ENCODE data around the gene ZEB1. TPM values are rescaled to one million over a fixed set of nuclear protein-coding genes. Genes with fewer than 3 reads are reported as not detected.
A peak's percentile ranks its signal among the peaks of the same experiment; 100 is the strongest.

Gene ZEB1
- total and polyA plus RNA-seq, 2 donors = 17.8 to 71.5 TPM

DNA sequence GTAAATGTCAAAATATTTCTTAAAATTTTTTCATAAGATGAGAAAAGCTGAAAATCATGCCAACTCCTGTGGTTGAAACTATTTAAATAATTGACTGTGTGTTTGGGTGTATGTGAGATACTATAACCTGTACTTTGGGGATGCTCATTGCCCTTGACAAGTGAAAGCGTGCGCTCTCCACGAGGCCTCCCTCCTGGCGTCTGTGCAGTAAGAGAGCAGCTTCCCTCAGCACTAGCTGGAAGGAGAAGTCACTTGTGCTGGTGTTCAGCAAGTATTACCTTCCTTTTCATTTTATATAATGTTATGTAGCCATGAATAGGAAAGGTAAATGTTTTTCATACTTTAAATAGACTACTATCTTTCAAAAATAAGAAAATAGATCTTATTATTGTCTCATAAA lies 118.9 kb downstream of the ZEB1 start:
- Histone ChIP-seq H3K9me3 (ENCODE audit: control insufficient read depth in 2 of 2, insufficient read depth in 1 of 2, low read length in 1 of 2) (no peaks in the 10 kb centered on the region), H3K36me3 (ENCODE audit: control insufficient read depth in 2 of 2, insufficient read depth in 2 of 2, low read length in 1 of 2) (peaks cover 3 to 5% of the 10 kb centered on the region in 2 donors), H3K27ac (ENCODE audit: low read depth in 1 of 2, low read length in 1 of 2) (no peak overlapping the region), H3K4me3 (ENCODE audit: low read length in 2 of 2) (no peak overlapping the region), H3K4me1 (ENCODE audit: control insufficient read depth in 2 of 2, insufficient read depth in 2 of 2, low read length in 2 of 2) (no peaks in the 10 kb centered on the region), H3K27me3 (ENCODE audit: control insufficient read depth in 2 of 2, insufficient read depth in 1 of 2, low read length in 1 of 2) (no peaks in the 10 kb centered on the region)
- 98% methylated on average over 4 of the region's 4 CpGs for WGBS
- no peak for DNase-seq (ENCODE audit: low read depth in 6 of 9, low spot score in 9 of 9)

DNA sequence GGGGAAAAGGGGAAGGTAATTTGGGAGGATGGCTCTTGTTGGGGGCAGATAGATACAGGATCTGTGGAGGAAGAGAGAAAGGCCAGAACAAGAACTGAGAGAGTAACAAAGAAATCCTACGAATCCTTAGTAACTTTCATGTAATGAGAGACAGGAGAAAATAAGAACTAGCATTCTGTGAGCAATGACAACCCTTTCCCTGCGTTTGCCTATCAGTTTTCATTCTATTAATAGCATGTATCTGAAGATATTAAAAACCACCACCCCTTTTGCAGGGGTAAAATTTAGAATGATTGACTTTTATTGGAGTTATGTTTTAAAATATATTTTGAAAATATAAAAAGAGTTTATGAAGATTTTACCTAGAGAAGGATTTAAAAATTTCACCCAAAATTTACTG lies 132.8 kb downstream of the ZEB1 start:
- peaks cover 0 to 3% of the 10 kb centered on the region in 2 donors for H3K9me3 ChIP-seq (ENCODE audit: control insufficient read depth in 2 of 2, insufficient read depth in 1 of 2, low read length in 1 of 2)
- H3K36me3 ChIP-seq (ENCODE audit: control insufficient read depth in 2 of 2, insufficient read depth in 2 of 2, low read length in 1 of 2) = no peaks in the 10 kb centered on the region
- H3K27ac ChIP-seq (ENCODE audit: low read depth in 1 of 2, low read length in 1 of 2) = no peak overlapping the region
- no peaks in the 10 kb centered on the region for H3K4me1 ChIP-seq (ENCODE audit: control insufficient read depth in 2 of 2, insufficient read depth in 2 of 2, low read length in 2 of 2)
- H3K4me3 ChIP-seq (ENCODE audit: low read length in 2 of 2) = no peak overlapping the region
- no peaks in the 10 kb centered on the region for H3K27me3 ChIP-seq (ENCODE audit: control insufficient read depth in 2 of 2, insufficient read depth in 1 of 2, low read length in 1 of 2)
- 91% methylated on average over 2 of the region's 2 CpGs for WGBS
- DNase-seq (ENCODE audit: low read depth in 6 of 9, low spot score in 9 of 9) = no peak

DNA sequence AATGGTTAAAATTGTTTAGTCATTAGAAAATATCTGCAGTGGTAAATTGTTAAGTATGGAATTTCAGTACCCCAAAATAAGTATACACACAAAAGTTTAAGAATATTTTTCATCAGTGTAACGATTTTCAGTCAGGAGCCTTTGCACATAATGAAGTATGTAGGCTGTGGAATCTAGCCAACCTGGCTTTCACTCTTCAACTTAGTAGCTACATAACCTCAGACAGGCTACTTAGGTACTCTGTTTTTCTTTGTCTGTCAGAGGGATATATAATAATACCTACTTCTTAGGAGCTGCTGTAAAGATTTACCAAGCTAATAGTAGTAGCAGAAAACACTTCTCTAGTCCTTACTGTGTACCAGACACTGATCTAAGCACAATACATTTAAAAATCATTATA lies 137.5 kb downstream of the ZEB1 start:
- 99% methylated on average over 1 of the region's 1 CpG for whole genome bisulfite sequencing
- Histone ChIP-seq H3K36me3 (ENCODE audit: control insufficient read depth in 2 of 2, insufficient read depth in 2 of 2, low read length in 1 of 2) (peaks cover 0 to 5% of the 10 kb centered on the region in 2 donors), H3K4me1 (ENCODE audit: control insufficient read depth in 2 of 2, insufficient read depth in 2 of 2, low read length in 2 of 2) (no peaks in the 10 kb centered on the region), H3K27ac (ENCODE audit: low read depth in 1 of 2, low read length in 1 of 2) (no peak overlapping the region), H3K9me3 (ENCODE audit: control insufficient read depth in 2 of 2, insufficient read depth in 1 of 2, low read length in 1 of 2) (no peaks in the 10 kb centered on the region), H3K4me3 (ENCODE audit: low read length in 2 of 2) (no peak overlapping the region), H3K27me3 (ENCODE audit: control insufficient read depth in 2 of 2, insufficient read depth in 1 of 2, low read length in 1 of 2) (no peaks in the 10 kb centered on the region)
- no peak for DNase-seq (ENCODE audit: low read depth in 6 of 9, low spot score in 9 of 9)

DNA sequence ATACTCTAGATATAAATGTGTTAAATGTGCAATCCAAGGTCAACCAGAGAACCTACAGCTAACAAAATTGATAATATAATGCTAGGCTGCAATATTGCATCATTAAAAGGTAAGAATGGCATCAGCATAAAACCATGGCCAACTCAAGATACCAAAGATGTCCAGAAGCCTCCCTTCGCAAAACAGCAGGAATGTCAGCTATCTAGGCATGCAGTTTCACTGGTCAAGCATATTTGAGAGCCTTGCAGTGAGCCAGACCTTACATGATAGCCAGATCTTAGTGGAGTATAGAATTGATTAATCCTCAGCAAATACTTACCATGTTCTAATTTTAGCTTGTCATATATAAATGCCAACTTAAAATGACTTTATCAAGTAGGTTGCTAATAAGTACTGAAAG lies 138.8 kb downstream of the ZEB1 start:
- H3K9me3 ChIP-seq (ENCODE audit: control insufficient read depth in 2 of 2, insufficient read depth in 1 of 2, low read length in 1 of 2) = no peaks in the 10 kb centered on the region
- no peak overlapping the region for H3K4me3 ChIP-seq (ENCODE audit: low read length in 2 of 2)
- no peaks in the 10 kb centered on the region for H3K4me1 ChIP-seq (ENCODE audit: control insufficient read depth in 2 of 2, insufficient read depth in 2 of 2, low read length in 2 of 2)
- 99% methylated on average over 1 of the region's 1 CpG for WGBS
- no peaks in the 10 kb centered on the region for H3K27me3 ChIP-seq (ENCODE audit: control insufficient read depth in 2 of 2, insufficient read depth in 1 of 2, low read length in 1 of 2)
- peaks cover 11 to 19% of the 10 kb centered on the region in 2 donors for H3K36me3 ChIP-seq (ENCODE audit: control insufficient read depth in 2 of 2, insufficient read depth in 2 of 2, low read length in 1 of 2)
- no peak for DNase-seq (ENCODE audit: low read depth in 6 of 9, low spot score in 9 of 9)
- H3K27ac ChIP-seq (ENCODE audit: low read depth in 1 of 2, low read length in 1 of 2) = no peak overlapping the region

DNA sequence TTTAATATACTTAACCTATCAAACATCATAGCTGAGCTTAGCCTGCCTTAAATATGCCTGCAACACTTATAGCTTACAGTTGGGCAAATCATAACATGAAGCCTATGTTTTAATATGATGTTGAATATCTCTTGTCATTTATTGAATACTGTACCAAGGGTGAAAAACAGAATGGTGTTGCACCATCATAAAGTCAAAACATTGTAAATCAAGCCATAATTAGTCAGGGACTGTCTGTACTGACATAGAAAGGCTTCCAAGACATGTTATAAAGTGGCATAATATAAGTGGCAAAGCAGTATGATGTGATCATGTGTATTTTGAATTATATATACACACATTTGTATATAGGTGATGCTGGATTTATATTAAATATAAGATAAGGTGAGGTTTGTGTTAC lies 140.0 kb downstream of the ZEB1 start:
- Histone ChIP-seq H3K27ac (ENCODE audit: low read depth in 1 of 2, low read length in 1 of 2) (no peak overlapping the region), H3K4me1 (ENCODE audit: control insufficient read depth in 2 of 2, insufficient read depth in 2 of 2, low read length in 2 of 2) (no peaks in the 10 kb centered on the region), H3K4me3 (ENCODE audit: low read length in 2 of 2) (no peak overlapping the region), H3K36me3 (ENCODE audit: control insufficient read depth in 2 of 2, insufficient read depth in 2 of 2, low read length in 1 of 2) (peaks cover 17 to 29% of the 10 kb centered on the region in 2 donors), H3K27me3 (ENCODE audit: control insufficient read depth in 2 of 2, insufficient read depth in 1 of 2, low read length in 1 of 2) (no peaks in the 10 kb centered on the region), H3K9me3 (ENCODE audit: control insufficient read depth in 2 of 2, insufficient read depth in 1 of 2, low read length in 1 of 2) (peaks cover under 1 to 4% of the 10 kb centered on the region in 2 donors)
- no peak for DNase-seq (ENCODE audit: low read depth in 6 of 9, low spot score in 9 of 9)

DNA sequence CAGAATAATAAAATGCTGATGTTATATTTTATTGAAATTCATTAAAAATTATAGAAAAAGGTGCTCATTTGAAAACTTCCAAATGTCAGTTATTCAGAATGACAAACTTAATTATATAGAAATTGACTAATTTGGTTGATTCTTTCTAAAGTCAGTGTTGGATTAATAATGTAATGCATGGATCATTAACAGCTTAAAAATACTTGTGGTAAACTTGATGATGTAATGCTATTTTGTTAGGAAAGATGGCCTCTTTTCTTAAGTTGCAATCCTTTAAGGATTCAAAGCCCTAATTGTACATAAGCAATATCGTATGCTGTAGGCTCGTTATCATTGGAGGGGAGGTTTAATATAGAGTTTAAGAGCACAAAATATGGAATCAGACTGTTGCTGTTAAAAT lies 141.2 kb downstream of the ZEB1 start:
- Histone ChIP-seq H3K36me3 (ENCODE audit: control insufficient read depth in 2 of 2, insufficient read depth in 2 of 2, low read length in 1 of 2) (peaks cover 17 to 34% of the 10 kb centered on the region in 2 donors), H3K27me3 (ENCODE audit: control insufficient read depth in 2 of 2, insufficient read depth in 1 of 2, low read length in 1 of 2) (no peaks in the 10 kb centered on the region), H3K9me3 (ENCODE audit: control insufficient read depth in 2 of 2, insufficient read depth in 1 of 2, low read length in 1 of 2) (peaks cover 3 to 4% of the 10 kb centered on the region in 2 donors), H3K4me1 (ENCODE audit: control insufficient read depth in 2 of 2, insufficient read depth in 2 of 2, low read length in 2 of 2) (no peaks in the 10 kb centered on the region), H3K4me3 (ENCODE audit: low read length in 2 of 2) (no peak overlapping the region), H3K27ac (ENCODE audit: low read depth in 1 of 2, low read length in 1 of 2) (no peak overlapping the region)
- WGBS = 98% methylated on average over 2 of the region's 2 CpGs
- no peak for DNase-seq (ENCODE audit: low read depth in 6 of 9, low spot score in 9 of 9)

DNA sequence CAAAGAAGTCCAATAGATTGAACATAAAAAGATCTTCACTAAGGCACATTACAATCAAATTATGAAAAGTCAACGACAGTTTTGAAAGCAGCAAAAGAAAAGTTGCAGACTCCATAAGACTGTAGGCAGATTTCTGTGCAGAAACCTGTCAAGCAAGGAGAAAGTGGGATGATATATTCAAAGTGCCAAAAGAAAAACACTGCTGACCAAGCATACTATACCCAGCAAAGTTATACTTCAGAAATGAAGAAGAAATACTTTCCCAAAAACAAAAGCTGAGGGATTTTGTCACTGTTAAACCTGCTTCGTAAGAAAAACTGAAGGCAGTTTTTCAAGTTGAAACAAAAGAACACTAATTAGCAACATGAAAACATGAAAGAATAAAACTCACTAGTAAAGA lies 145.5 kb downstream of the ZEB1 start:
- Histone ChIP-seq H3K27me3 (ENCODE audit: control insufficient read depth in 2 of 2, insufficient read depth in 1 of 2, low read length in 1 of 2) (no peaks in the 10 kb centered on the region), H3K9me3 (ENCODE audit: control insufficient read depth in 2 of 2, insufficient read depth in 1 of 2, low read length in 1 of 2) (peaks cover 10 to 19% of the 10 kb centered on the region in 2 donors), H3K4me3 (ENCODE audit: low read length in 2 of 2) (no peak overlapping the region), H3K36me3 (ENCODE audit: control insufficient read depth in 2 of 2, insufficient read depth in 2 of 2, low read length in 1 of 2) (peaks cover 37 to 53% of the 10 kb centered on the region in 2 donors), H3K4me1 (ENCODE audit: control insufficient read depth in 2 of 2, insufficient read depth in 2 of 2, low read length in 2 of 2) (no peaks in the 10 kb centered on the region), H3K27ac (ENCODE audit: low read depth in 1 of 2, low read length in 1 of 2) (no peak overlapping the region)
- WGBS = 98% methylated on average over 2 of the region's 2 CpGs
- peak in 1 of 9 donors; percentile 39 for DNase-seq (ENCODE audit: low read depth in 6 of 9, low spot score in 9 of 9)

DNA sequence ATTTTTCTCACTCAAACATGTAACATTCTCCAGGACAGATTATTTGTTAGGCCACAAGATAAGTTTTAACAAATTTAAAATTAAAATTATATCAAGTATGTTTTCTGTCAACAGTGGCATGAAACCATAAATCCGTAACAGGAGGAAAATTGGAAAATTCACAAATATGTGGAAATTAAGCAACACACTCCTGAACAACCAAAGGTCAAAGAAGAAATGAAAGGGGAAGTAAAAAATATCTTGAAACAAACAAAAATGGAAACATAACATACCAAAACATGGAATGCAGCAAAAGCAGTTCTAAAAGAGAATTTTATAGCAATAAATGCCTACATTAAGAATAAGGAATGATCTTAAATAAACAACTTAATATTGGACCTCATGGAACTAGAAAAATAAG lies 147.3 kb downstream of the ZEB1 start:
- Histone ChIP-seq H3K27me3 (ENCODE audit: control insufficient read depth in 2 of 2, insufficient read depth in 1 of 2, low read length in 1 of 2) (no peaks in the 10 kb centered on the region), H3K9me3 (ENCODE audit: control insufficient read depth in 2 of 2, insufficient read depth in 1 of 2, low read length in 1 of 2) (peaks cover 10 to 19% of the 10 kb centered on the region in 2 donors), H3K27ac (ENCODE audit: low read depth in 1 of 2, low read length in 1 of 2) (no peak overlapping the region), H3K4me1 (ENCODE audit: control insufficient read depth in 2 of 2, insufficient read depth in 2 of 2, low read length in 2 of 2) (no peaks in the 10 kb centered on the region), H3K36me3 (ENCODE audit: control insufficient read depth in 2 of 2, insufficient read depth in 2 of 2, low read length in 1 of 2) (peaks cover 37 to 53% of the 10 kb centered on the region in 2 donors), H3K4me3 (ENCODE audit: low read length in 2 of 2) (no peak overlapping the region)
- DNase-seq (ENCODE audit: low read depth in 6 of 9, low spot score in 9 of 9) = no peak
- 99% methylated on average over 1 of the region's 1 CpG for WGBS

DNA sequence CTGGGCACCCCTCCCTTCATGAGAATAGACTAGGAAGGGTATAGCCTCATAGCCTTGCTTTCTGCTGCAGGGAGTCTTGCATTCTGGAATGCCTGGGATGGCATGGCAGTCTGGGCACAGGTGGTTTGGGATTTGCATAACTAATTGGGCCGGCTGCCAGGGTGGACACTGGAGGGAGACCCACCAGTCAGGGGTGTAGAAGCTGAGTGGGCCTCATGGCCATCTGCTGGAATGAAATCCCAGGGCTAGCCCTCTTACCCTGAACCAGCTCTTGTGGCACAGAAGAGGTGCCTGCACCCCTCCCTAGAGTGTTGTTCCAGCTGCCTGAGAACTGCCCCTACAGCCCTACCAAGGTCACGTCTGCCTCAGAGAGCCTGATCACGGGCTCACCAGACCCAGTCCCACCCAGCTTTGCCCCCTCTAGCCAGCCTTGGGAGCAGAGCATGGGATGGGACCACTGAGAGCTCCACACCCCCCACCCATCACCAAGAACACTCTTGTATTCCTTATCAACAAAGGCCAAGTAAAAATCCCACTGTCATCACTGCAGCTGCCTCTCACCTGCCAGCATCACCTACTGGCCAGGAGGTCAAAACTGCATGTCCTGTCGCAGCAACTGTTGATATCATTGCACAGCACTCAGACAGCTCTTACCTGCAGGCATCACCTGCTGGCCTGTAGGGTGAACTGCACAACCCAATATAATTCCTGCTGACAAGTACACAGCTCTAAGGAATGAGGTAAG lies 148.9 kb downstream of the ZEB1 start:
- Histone ChIP-seq H3K9me3 (ENCODE audit: control insufficient read depth in 2 of 2, insufficient read depth in 1 of 2, low read length in 1 of 2) (peaks cover 10 to 19% of the 10 kb centered on the region in 2 donors), H3K27me3 (ENCODE audit: control insufficient read depth in 2 of 2, insufficient read depth in 1 of 2, low read length in 1 of 2) (no peaks in the 10 kb centered on the region), H3K27ac (ENCODE audit: low read depth in 1 of 2, low read length in 1 of 2) (no peak overlapping the region), H3K4me1 (ENCODE audit: control insufficient read depth in 2 of 2, insufficient read depth in 2 of 2, low read length in 2 of 2) (no peaks in the 10 kb centered on the region), H3K36me3 (ENCODE audit: control insufficient read depth in 2 of 2, insufficient read depth in 2 of 2, low read length in 1 of 2) (peaks cover 26 to 37% of the 10 kb centered on the region in 2 donors), H3K4me3 (ENCODE audit: low read length in 2 of 2) (no peak overlapping the region)
- no peak for DNase-seq (ENCODE audit: low read depth in 6 of 9, low spot score in 9 of 9)
- WGBS = 98% methylated on average over 4 of the region's 4 CpGs

Measured in thymus (tissue), 11 donors.